Left kidney (tissue), 2 donors: Measurements from ENCODE around the gene CERS1. TPM values are rescaled to one million over a fixed set of nuclear protein-coding genes. Genes with fewer than 3 reads are reported as not detected.

ENCODE experiments used
- DNase-seq: peaks from one replicate; pipeline ENCODE4 v3.0.0-alpha.2; 2013
- polyA plus RNA-seq: library from polyadenylated mRNA; unstranded; fragments of 120-200 nt; gene quantifications from one replicate; pipeline ENCODE4 v1.2.1, GENCODE V29; 2013; ENCODE audit not compliant: insufficient read length

Gene CERS1
- polyA plus RNA-seq, 1 donor, result 4.5 TPM

DNA sequence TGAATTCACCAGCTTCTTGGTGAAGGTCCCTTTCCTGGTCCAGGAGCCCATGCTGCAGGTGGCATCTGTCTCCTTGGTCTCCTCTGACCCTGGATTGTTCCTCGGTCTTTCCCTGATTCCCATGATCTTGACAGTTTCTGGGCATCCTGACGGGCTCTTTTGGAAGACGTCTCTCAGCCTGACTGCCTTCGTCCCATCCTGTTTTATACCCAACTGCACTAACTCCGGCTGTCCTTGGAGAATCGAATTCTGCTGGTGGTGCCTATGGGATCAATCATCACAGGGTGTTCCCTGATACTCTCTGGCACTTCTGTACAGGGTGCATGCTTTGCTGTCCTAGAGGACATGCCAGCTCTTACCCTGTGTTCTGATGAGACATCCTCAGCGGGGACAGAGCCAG is 19.1 kb downstream of the CERS1 start:
- DNase-seq, result no peak

DNA sequence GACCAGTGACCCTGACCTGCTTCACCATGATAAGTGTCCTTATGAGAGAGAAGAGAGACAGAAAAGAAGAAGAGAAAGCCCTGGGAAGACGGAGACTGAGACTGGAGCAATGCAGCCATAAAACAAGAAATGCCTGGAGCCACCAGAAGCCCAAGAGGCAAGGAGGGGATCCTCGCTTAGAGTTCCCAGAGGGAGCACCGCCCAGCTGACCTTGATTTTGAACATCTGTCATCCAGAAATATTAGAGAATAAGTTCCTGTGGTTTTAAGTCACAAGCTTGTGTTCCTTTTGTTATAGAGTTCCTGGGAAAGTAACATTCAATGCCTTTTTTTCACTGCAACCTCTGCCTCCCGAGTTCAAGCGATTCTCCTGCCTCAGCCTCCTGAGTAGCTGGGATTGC is 20.2 kb downstream of the CERS1 start:
- no peak for DNase-seq

DNA sequence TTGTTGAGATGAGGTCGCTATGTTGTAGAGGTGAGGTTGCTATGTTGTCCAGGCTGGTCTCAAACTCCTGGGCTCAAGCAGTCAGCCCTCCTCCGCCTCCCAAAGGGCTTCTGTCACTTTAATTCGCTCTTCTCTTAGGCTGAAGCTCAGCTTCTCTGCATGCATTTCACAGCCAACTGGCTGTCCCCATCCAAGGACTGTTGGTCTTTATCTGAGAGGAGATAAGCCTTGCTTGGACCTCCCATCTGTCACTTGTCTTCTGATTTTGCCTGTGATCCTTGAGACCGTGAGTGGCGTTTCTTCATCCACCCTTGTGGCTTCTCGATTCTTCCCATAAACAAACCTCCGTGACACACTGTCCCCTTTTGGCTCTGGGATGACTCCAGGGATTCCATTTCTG is 24.4 kb downstream of the CERS1 start:
- no peak for DNase-seq

DNA sequence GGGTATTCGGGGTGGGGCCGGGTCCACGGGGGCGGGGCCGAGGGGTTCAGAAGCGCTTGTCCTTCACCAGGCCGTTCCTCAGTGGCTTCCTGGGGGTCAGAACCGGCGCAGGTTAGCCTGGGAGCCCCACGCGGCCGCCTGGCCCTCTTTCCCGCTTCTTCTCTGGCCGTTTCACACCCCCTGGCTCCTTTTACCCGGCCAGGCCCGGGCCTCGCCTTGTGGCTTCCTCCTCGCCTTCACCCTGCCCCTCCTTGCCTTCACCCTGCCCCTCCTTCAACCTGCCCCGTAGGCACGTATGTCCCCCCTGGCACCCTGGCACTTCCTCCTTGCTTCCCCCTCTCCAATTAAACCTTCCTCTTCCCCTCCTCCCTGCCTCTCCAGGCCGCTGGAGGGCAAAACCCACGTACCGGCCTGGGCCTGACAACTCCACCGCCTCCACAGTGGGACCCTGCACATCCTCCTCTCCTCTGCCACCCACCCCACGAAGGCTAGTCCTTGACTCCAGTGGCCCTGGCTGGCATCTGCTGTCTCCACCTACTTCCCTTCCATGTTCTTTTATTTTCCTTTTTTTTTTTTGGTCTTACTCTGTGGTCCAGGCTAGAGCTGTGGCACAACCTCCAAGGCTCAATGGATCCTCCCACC is 25.3 kb downstream of the CERS1 start:
- no peak for DNase-seq

DNA sequence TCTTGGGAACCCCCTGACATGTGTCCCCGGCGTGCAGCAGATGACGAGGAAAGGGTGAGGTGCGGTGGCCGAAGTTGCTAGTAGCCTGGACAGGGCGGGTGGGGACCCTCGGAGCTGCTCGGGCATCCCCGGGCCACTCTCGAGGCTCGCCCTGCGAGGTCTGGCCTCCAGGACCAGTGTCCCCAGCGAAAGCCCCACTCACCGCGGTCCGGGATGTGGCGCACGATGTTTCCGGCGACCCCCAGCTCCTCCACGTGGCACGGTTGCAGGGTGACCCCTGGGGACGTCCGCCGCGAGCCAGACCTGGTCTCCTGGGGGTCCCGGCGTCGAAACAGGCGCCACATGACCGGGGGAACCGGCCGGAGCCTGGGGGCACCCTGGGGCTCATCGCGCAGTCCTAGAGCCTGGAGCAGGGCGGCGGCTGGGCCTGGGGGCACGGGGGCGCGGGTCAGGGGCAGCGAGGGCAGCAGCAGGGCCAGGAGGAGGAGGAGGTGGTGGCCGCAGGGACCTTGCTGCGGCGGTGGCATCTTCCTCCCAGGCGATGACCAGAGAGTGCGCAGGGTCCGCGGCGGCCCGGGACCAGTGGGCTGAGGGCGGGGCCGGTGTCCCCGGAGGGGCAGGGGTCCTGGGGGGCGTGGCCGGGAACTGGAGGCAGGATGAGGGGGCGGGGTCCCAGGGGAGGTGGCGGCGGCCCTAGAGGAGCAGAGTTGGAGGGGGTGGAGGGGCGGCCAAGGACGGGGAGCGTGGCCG is 26.0 kb downstream of the CERS1 start:
- no peak for DNase-seq

DNA sequence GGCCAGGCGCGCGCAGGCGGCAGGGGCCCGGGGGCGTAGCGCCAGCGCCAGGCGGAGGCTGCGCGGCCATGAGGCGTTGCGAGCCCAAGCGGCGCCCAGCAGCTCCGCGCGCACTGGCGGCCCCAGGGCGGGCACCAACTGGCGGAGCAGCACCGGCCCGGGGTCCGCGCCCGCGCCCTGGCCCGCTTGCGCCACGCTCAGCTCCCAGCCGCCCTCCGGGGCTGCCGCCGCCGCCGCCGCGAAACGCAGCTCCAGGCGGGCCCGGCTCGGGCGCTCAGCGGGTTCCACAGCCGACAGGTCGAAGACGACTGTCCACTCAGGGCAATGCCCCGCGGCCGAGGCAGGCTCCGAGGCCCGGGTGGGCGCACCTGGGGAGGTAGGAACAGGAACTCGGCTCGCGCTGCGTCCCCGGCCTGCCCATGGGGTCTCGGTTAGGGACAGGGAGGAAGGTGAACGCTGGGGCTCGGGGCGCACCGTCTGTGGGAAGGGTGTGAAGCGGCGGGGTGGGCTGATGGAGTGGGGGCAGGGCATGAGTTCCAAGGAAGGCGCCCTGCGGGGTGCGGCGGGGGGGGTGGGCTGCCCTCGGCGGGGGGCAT is 26.8 kb downstream of the CERS1 start:
- DNase-seq, result no peak

DNA sequence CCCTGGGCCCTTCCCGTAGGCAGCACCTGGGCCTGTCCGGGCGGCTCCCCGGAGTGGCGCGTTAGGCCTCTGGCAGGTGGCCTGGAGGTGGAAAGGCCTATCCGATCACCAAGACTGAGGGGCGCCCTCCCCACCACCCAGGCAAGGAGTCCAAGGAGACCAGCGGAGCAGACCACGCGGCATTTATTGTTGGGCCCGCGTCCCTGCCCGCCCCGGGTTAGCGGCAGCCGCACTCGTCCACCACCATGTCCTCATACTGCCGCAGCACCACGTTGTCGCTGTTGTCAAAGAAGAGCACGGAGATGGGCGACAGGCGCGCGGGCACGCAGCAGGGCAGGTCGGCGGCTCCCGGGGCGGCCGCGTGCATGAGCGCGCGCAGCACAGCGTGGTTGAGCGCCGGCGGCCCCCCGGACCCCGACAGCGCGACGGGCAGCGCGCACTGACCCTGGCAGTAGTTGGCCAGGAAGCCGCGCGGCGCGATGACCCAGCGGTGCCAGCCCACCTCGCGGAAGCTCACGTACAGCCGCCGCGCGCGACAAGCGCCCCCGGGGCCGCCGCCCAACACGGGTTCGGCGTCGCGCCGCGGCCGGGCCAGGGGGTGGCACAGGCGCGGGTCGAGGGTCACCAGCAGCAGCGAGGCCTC is 27.5 kb downstream of the CERS1 start:
- no peak for DNase-seq

DNA sequence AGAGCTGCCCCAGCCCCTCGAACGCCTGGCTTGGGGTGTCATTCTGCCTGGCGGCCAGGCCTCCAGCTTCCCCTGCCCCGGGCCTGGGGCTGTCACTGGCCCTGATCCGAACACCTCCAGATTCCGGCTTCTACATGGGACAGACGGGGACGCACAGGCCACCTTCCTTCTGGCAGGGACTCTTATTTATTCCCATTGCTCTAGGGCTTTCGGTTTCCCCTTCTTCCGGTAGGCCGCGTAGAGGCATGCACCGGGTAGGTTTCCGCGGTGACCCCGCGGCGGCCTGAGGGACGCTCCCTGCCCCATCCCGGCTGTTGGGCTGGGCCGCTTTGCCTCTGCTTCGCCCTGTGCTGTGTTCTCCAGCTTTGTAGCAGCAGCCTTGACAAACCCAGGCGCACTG is 28.2 kb downstream of the CERS1 start:
- DNase-seq, result no peak

DNA sequence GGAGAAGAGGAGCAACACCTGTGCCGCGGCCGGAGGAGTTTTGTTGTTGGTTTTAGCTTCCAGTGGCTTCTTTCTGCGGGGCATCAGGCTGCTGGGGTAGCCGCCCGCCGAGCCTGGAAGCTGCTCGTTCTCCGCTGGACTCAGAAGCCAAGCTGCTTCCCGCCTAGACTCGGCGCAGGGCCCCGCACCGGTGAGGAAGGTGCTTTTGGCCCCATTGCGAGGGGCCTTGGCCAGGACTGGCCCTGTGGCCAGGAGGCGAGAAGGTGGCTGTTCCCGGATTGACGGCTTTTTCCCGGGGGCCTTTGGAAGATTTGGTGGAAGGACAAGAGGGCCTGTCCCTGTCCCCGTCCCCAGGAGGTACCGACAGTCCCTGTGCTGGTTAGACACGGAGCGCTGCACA is 28.8 kb downstream of the CERS1 start:
- no peak for DNase-seq

DNA sequence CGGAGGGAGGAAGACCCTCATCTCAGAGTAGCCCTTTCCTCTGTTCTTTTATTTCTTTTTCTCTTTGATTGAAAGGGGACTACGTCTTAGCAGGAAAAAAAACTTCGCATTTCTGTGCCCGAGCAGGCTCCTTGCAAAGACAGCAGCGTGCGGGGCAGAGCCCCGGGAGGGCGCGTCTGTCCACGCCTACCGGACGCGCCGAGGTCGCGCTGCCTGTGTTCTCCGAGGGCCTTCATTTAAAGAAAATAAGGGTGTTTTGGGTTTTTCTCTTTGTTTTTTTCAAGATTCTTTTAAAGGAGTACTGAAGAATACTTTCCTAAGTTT is 29.2 kb downstream of the CERS1 start:
- DNase-seq, result no peak

DNA sequence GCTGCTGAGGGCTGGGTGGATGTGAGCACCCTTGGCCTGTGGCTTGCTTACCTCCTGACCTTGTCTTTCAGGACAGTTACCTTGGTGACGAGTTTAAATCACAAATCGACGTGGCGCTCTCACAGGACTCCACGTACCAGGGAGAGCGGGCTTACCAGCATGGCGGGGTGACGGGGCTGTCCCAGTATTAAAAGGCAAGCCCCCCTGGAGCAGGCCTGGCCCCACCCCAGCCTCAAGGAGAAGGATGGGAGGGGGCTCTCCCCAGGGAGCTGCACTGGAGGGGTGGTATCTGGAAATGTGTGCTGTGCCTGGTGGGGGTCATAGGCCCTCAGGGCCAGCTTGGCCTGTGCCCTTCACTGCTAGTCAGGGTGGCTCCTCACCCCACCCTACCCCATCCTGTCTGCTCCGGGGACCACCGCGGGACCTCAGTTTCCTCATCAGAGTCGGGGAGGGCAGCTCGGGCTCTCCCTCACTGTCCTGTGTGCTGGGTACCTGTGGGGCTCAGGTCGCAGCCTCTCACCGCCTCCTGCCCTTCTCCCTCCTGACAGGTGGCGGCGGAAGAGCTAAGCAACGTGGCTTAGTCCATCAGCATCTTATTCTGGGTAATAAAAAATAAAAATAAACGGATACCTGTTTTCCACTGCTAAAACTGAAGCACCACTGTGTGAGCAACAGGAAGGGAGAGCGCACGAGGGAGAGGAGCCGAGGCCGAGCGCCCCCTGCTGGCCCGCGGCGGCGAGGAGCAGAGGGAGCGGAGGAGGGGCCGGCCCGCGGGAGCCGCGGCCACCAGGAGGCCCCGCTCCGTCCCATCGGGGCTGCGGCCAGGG is 29.8 kb downstream of the CERS1 start:
- DNase-seq, result peak; percentile 45

DNA sequence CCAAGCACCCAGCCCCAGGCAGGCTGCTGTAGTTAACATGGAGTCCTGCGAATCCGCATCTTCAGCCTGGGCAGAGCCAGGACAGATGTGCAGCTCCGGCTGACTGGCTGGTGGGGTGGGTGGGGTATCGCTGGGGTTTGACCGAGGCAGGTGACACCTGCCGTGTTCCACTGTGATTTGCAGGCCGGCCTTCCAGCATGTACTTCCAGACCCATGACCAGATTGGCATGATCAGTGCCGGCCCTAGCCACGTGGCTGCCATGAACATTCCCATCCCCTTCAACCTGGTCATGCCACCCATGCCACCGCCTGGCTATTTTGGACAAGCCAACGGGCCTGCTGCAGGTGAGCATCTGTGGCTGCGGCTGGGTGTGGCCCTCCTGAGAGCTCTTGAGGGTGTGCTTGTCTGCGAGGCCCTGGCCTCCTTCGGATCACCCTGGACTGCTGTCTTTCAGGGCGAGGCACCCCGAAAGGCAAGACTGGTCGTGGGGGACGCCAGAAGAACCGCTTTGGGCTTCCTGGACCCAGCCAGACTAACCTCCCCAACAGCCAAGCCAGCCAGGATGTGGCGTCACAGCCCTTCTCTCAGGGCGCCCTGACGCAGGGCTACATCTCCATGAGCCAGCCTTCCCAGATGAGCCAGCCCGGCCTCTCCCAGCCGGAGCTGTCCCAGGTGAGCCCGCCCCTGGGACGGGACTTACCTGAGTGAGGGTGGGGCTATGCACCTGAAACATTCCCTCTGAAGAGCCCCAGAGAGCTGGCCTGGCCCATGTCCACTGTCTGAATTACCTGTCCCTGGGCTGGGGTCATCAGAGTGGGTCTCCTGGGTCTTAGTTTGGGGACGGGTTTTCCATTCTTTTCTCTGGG is 30.6 kb downstream of the CERS1 start:
- DNase-seq, result no peak

DNA sequence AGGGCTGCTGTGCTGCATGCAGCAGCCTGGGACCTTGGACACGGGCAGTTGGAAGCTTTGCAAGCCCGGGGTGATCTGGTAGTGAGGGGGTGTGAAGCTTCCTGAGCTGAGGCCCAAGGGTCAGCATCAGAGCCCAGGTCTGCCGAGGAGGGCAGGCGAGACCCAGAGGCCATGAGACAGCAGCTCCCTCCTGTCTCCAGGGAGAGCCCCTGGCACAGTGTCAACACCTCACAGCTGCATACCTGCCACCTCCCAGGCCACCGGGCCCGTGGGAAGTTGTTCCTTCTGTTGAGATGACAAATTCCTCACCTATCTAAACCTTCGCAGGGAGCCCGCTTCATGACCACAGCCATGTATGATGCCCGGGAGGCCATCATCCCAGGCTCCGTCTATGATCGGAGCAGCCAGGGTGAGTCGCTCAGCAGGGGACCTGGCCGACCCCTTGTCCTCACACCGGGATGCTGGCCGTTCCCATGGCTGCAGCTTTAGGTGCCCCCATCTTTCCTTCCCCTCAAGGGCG is 32.1 kb downstream of the CERS1 start:
- DNase-seq, result no peak

DNA sequence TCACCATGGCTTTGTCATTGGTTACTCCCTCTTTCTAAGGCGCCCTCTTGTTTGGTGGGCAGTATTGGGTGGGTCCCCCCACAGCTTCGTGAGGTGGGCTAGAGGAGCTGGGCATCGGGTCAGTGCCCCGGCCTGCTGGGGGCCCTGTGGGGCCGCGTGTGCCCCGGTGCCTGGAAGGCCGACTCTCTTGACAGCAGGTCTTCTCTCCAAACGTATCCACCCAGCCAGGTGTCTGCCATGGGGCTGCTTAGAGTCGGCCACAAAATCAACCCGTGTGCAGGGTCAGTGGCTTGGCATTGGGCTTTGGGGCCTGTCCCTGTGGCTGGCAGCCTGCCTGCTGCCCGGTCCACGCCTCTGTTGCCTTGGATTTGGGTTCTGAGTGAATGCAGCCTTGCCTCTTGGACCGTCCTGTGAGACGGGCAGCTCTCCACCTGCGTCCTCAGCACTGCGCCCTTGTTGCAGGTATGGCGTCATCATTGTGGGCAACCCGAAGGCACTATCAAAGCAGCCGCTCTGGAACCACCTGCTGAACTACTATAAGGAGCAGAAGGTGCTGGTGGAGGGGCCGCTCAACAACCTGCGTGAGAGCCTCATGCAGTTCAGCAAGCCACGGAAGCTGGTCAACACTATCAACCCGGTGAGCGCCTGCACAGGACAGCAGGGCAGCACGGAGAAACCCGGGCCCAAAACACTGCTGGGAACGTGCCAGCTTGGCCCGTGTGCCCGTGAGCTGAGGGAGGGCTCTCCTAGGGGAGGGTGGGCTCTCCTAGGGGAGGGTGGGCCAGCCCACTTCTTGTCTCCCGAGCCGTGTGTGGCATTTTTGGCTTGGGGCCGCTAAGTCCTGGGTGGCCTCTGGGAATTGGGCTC is 32.7 kb downstream of the CERS1 start:
- DNase-seq, result no peak

DNA sequence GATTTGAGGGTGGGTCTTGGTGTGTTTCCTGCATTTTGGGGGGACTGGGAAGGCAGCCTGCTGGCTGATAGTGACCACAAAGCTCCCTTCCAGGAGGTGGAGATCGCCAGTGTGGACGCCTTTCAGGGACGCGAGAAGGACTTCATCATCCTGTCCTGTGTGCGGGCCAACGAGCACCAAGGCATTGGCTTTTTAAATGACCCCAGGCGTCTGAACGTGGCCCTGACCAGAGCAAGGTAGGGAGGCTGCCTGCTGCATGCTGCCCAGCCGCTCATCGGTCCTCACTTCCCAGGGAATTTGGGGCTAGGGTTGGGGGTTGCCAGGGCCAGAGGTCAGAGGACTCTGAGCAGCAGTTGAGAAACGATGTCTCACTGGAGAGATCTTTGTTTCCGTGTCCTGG is 34.0 kb downstream of the CERS1 start:
- no peak for DNase-seq

DNA sequence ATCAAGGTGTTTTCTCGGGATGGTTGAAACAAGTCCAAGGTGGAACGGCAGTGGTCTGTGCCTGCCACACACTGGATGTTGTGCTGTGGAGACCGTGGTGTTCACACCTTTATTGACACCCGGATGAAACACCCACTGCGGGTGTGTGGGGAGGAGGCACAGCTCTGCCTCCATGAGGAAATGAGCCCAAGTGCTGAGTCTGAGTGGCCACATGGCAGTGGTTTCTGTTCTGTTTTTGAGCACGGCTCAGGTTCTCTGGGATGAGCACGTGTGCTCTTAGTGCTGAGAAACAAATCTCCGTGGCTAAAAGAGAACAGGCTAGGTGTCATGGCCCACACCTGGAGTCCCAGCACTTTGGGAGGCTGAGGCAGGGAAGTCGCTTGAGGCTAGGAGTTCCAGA is 34.7 kb downstream of the CERS1 start:
- no peak for DNase-seq

DNA sequence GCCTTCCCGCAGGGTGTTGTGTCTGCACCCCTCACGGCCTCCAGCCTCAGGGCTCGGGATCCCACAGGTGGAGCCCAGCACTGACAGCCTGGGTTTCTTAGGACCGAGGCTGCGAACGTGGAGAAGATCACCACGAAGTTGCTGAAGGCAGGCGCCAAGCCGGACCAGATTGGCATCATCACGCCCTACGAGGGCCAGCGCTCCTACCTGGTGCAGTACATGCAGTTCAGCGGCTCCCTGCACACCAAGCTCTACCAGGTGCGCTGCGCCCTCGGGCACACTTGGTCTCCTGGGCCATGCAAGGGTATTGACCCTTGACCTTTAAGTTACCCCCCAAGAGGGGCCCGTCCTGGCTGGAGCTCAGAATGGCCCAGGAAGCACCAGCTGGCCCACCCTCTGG is 35.2 kb downstream of the CERS1 start:
- no peak for DNase-seq

DNA sequence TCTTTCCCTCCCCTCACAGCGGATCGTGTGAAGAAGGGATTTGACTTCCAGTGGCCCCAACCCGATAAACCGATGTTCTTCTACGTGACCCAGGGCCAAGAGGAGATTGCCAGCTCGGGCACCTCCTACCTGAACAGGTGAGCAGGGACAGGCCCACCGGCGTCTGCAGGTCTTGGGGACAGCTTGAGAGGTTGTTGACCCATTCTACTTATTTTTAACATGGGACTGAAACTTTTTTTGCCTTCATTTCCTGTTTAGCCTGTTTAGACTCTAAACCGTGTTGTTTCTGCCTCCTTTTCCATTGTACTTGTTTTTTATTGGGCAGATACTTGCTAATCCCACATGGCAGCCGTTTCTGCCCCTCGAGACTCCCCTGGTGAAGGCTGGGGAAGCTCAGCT is 35.7 kb downstream of the CERS1 start:
- DNase-seq, result no peak

DNA sequence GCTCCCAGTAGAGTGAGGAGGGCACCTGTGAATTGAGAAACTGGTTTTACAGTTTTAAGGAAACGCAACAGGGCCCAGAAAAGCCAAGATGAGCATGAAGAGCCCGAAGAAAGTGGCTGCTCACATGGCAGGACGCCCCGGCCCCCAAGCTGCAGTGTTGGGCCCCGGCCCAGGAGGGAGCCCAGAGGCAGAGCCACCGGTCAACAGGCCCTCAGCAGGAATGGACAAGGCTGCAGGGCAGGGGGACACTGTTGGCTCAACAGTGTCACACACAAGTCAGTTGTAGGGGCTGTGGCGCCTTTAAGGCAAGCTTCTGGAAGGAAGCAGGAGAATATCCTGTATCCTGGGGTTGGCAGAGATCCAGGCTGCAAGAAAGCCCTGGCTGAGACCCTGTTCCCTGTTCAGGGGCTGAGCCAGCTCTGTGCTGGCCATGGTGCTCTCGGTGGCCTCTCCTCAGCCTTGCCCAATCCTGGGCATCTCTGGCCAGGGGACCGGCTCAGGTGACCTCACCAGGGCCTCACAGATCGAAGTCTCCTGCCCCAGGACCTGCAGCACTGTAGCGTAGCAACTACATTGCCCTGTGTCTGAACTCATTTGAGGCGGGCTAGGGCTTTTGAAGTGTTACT is 36.2 kb downstream of the CERS1 start:
- DNase-seq, result no peak
